Neuronal stem cell (in vitro differentiated cells): Measurements from ENCODE around the gene CCDC172. TPM values are rescaled to one million over a fixed set of nuclear protein-coding genes. Genes with fewer than 3 reads are reported as not detected.

Source experiments
- DNase-seq: peaks from one replicate; pipeline ENCODE4 v3.0.0-alpha.2; 2013; ENCODE audit warnings: low spot score
- H2AFZ ChIP-seq: one replicate; pipeline ENCODE4 v1.6.1; 2013; ENCODE audit warnings: mild to moderate bottlenecking, low read length, inconsistent platforms
- H2AK5ac ChIP-seq: 2 replicates; pipeline ENCODE4 v1.6.1; 2013; ENCODE audit warnings: low read depth, mild to moderate bottlenecking, inconsistent platforms, low read length, moderate library complexity, mixed read lengths
- H2BK120ac ChIP-seq: 2 replicates; pipeline ENCODE4 v1.6.1; 2013; ENCODE audit warnings: low read depth, mild to moderate bottlenecking, inconsistent platforms, low read length, moderate library complexity, mixed read lengths
- H2BK12ac ChIP-seq: one replicate; pipeline ENCODE4 v1.6.1; 2013; ENCODE audit warnings: low read length, inconsistent platforms
- H2BK15ac ChIP-seq: 2 replicates; pipeline ENCODE4 v1.6.1; 2013; ENCODE audit warnings: mild to moderate bottlenecking, low read length, inconsistent platforms, mixed read lengths
- H2BK5ac ChIP-seq: one replicate; pipeline ENCODE4 v1.6.1; 2013; ENCODE audit warnings: inconsistent platforms, mild to moderate bottlenecking, low read length, moderate library complexity
- H3K14ac ChIP-seq: one replicate; pipeline ENCODE4 v1.6.1; 2013; ENCODE audit warnings: low read length, inconsistent platforms
- H3K18ac ChIP-seq: 2 replicates; pipeline ENCODE4 v1.6.1; 2013; ENCODE audit warnings: low read length, inconsistent platforms
- H3K23ac ChIP-seq: 2 replicates; pipeline ENCODE4 v1.6.1; 2013; ENCODE audit warnings: low read depth, mild to moderate bottlenecking, mixed read lengths, low read length, inconsistent platforms; ENCODE audit not compliant: poor library complexity
- H3K27ac ChIP-seq: replicated peaks from 3 replicates; pipeline ENCODE4 v1.5.1; 2013; ENCODE audit warnings: low read length, inconsistent platforms
- H3K27me3 ChIP-seq, 3 experiments: 2 replicates each; pipeline ENCODE4 v1.6.1; 2013; ENCODE audit warnings: low read length in 3 of 3, mild to moderate bottlenecking in 2 of 3, inconsistent platforms in 1 of 3, low read depth in 1 of 3, mixed read lengths in 1 of 3, moderate library complexity in 1 of 3; ENCODE audit not compliant: control insufficient read depth in 3 of 3, insufficient read depth in 3 of 3
- H3K36me3 ChIP-seq, 2 donors: replicated peaks in 1 of 2; 2 replicates each; pipeline ENCODE4 v1.6.1; 2013; ENCODE audit warnings: low read length in 2 of 2; ENCODE audit not compliant: control insufficient read depth in 2 of 2, insufficient read depth in 2 of 2
- H3K4ac ChIP-seq: 2 replicates; pipeline ENCODE4 v1.6.1; 2013; ENCODE audit warnings: inconsistent platforms, mild to moderate bottlenecking, low read length, moderate library complexity
- H3K4me1 ChIP-seq, 2 donors: 1 replicate in 1 of 2; 2 replicates in 1 of 2; pipeline ENCODE4 v1.6.1; 2013; ENCODE audit warnings: low read length in 2 of 2, low read depth in 1 of 2; ENCODE audit not compliant: control insufficient read depth in 2 of 2, insufficient read depth in 1 of 2
- H3K4me2 ChIP-seq: one replicate; pipeline ENCODE4 v1.6.1; 2013; ENCODE audit warnings: mild to moderate bottlenecking, low read length, inconsistent platforms; ENCODE audit not compliant: insufficient read depth, poor library complexity, severe bottlenecking
- H3K4me3 ChIP-seq, 2 donors: 2 replicates each; pipeline ENCODE4 v1.5.1; 2013; ENCODE audit warnings: low read length in 2 of 2, mild to moderate bottlenecking in 2 of 2, inconsistent platforms in 1 of 2, moderate library complexity in 1 of 2
- H3K79me1 ChIP-seq: one replicate; pipeline ENCODE4 v1.6.1; 2013; ENCODE audit warnings: low read depth, mild to moderate bottlenecking, inconsistent platforms, low read length, moderate library complexity
- H3K9ac ChIP-seq: one replicate; pipeline ENCODE4 v1.6.1; 2013; ENCODE audit warnings: mild to moderate bottlenecking, low read depth, low read length, inconsistent platforms; ENCODE audit not compliant: poor library complexity
- H3K9me3 ChIP-seq, 2 donors: replicated peaks in 1 of 2; 2 replicates each; pipeline versions ENCODE3 to v1.6.1; 2013; ENCODE audit warnings: low read length in 2 of 2, mild to moderate bottlenecking in 2 of 2, inconsistent platforms in 1 of 2, low read depth in 1 of 2, mixed read lengths in 1 of 2, moderate library complexity in 1 of 2; ENCODE audit not compliant: control insufficient read depth in 2 of 2, insufficient read depth in 1 of 2
- H4K8ac ChIP-seq: one replicate; pipeline ENCODE4 v1.6.1; 2013; ENCODE audit warnings: low read depth, mild to moderate bottlenecking, inconsistent platforms, low read length, moderate library complexity
- H4K91ac ChIP-seq: one replicate; pipeline ENCODE4 v1.6.1; 2013; ENCODE audit warnings: low read length, low read depth, mild to moderate bottlenecking, inconsistent platforms; ENCODE audit not compliant: poor library complexity
- WGBS, 2 donors: extraction: QIAGEN DNeasy Blood & Tissue Kit; methylation state at CpG; one replicate each; pipeline ENCODE4 v1.1.7; 2013; ENCODE audit warnings: missing lambda C conversion rate in 2 of 2, mixed read lengths in 1 of 2; ENCODE audit not compliant: insufficient read length in 2 of 2, insufficient replicate concordance in 1 of 2; ENCODE audit errors: extremely low coverage in 2 of 2; 5-methylcytosine and 5-hydroxymethylcytosine counted together
- polyA plus RNA-seq, 2 experiments: library from polyadenylated mRNA; stranded (reverse); fragments of 200-250 nt; gene quantifications; one replicate each; pipeline ENCODE4 v1.2.3, GENCODE V29; 2013

Gene CCDC172
- polyA plus RNA-seq (2013, experiment 1 of 2) = not detected
- polyA plus RNA-seq (2013, experiment 2 of 2) = not detected

GRCh38 chr10:116324227-116324950 lies at the start of gene CCDC172:
Gene CCDC172, plus strand, starts transcription at chr10:116324448. Its CDS starts 564 bp downstream, at chr10:116325012.
- Histone ChIP-seq H3K18ac (no peak within 1 kb of the TSS), H2BK120ac (no peak within 1 kb of the TSS), H3K4me1 (no peaks in the 10 kb centered on the region), H3K14ac (no peak within 1 kb of the TSS), H3K4me2 (no peak within 1 kb of the TSS), H3K4me3 (no peak within 1 kb of the TSS), H3K23ac (no peak within 1 kb of the TSS), H2BK5ac (no peak within 1 kb of the TSS), H3K27me3 (no peaks in the 10 kb centered on the region), H3K9ac (no peak within 1 kb of the TSS), H4K91ac (no peak within 1 kb of the TSS), H2AK5ac (no peak within 1 kb of the TSS), H3K4ac (no peak within 1 kb of the TSS), H4K8ac (no peak within 1 kb of the TSS), H3K36me3 (no peaks in the 10 kb centered on the region), H3K9me3 (peaks cover 0 to 3% of the 10 kb centered on the region in 2 donors), H3K79me1 (no peaks in the 10 kb centered on the region), H2BK15ac (no peak within 1 kb of the TSS), H2AFZ (peak within 1 kb of the TSS; percentile 67), H2BK12ac (no peak within 1 kb of the TSS), H3K27ac (no peak within 1 kb of the TSS)
- WGBS, 2 donors = no CpG with 5 or more reads among the region's 22 CpGs
- DNase-seq = no peak

GRCh38 chr10:116276981-116277380 lies 47.3 kb upstream of the CCDC172 start:
- Histone ChIP-seq H2BK12ac (no peak overlapping the region), H2AFZ (no peak overlapping the region), H2BK120ac (no peak overlapping the region), H3K36me3 (no peaks in the 10 kb centered on the region), H3K79me1 (no peaks in the 10 kb centered on the region), H3K9me3 (no peaks in the 10 kb centered on the region), H3K4me2 (no peak overlapping the region), H4K91ac (no peak overlapping the region), H3K14ac (no peak overlapping the region), H4K8ac (no peak overlapping the region), H3K27ac (no peak overlapping the region), H3K4ac (no peak overlapping the region), H3K4me3 (no peak overlapping the region), H3K9ac (no peak overlapping the region), H3K4me1 (peaks cover 0 to 11% of the 10 kb centered on the region in 2 donors), H3K27me3 (peaks cover 0 to 37% (median 4%) of the 10 kb centered on the region in 3 experiments), H3K18ac (no peak overlapping the region), H2BK5ac (no peak overlapping the region), H2AK5ac (no peak overlapping the region), H2BK15ac (no peak overlapping the region), H3K23ac (no peak overlapping the region)
- DNase-seq = no peak
- WGBS, 2 donors = no CpG with 5 or more reads among the region's 3 CpGs

- H3K27me3 ChIP-seq = peaks cover 0 to 22% (median 0%) of the 10 kb centered on the region in 3 experiments
- no peak overlapping the region for H3K27ac ChIP-seq
- H3K79me1 ChIP-seq = no peaks in the 10 kb centered on the region
Measured at GRCh38 chr10:116278846-116279245, 45.4 kb upstream of the CCDC172 start.

GRCh38 chr10:116281775-116282174 lies 42.5 kb upstream of the CCDC172 start:
- Histone ChIP-seq H3K4ac (no peak overlapping the region), H3K4me1 (peaks cover 0 to 5% of the 10 kb centered on the region in 2 donors), H3K27me3 (peaks cover 0 to 7% (median 0%) of the 10 kb centered on the region in 3 experiments), H3K9ac (no peak overlapping the region), H3K4me2 (no peak overlapping the region), H4K91ac (no peak overlapping the region), H4K8ac (no peak overlapping the region), H2BK15ac (no peak overlapping the region), H3K23ac (no peak overlapping the region), H2BK12ac (no peak overlapping the region), H3K27ac (no peak overlapping the region), H3K79me1 (no peaks in the 10 kb centered on the region), H2AFZ (no peak overlapping the region), H2AK5ac (no peak overlapping the region), H3K14ac (no peak overlapping the region), H3K18ac (no peak overlapping the region), H3K9me3 (no peaks in the 10 kb centered on the region), H2BK5ac (no peak overlapping the region), H3K36me3 (no peaks in the 10 kb centered on the region), H3K4me3 (no peak overlapping the region), H2BK120ac (no peak overlapping the region)
- WGBS, 2 donors = no CpG with 5 or more reads among the region's 3 CpGs
- DNase-seq = no peak

More at GRCh38 chr10:116278846-116279245, 45.4 kb upstream of the CCDC172 start:
- Histone ChIP-seq H3K23ac (no peak overlapping the region), H3K4me2 (no peak overlapping the region), H2BK120ac (no peak overlapping the region), H2BK5ac (no peak overlapping the region), H3K4me1 (peaks cover 0 to 8% of the 10 kb centered on the region in 2 donors), H2AK5ac (no peak overlapping the region), H4K91ac (no peak overlapping the region), H2AFZ (peak overlapping the region; percentile 4), H2BK15ac (no peak overlapping the region), H4K8ac (no peak overlapping the region), H3K9me3 (no peaks in the 10 kb centered on the region), H3K9ac (no peak overlapping the region), H3K4ac (no peak overlapping the region), H3K36me3 (no peaks in the 10 kb centered on the region), H3K4me3 (no peak overlapping the region), H2BK12ac (no peak overlapping the region), H3K14ac (no peak overlapping the region), H3K18ac (no peak overlapping the region)
- peak; percentile 86 for DNase-seq
- no CpG with 5 or more reads among the region's 6 CpGs for WGBS, 2 donors
